HL-60/S4 treated with retinoic acid at 250 ng/mL for 4 days and 3 days (cell line): ENCODE data around the gene CYP46A1.

Experiments
- in situ Hi-C: fragments of 300-500 bp; cut with MboI; formaldehyde crosslinking; loops from 2 replicates; pipeline ENCODE4 v1.7.0; 2022; ENCODE audit warnings: low sequenced_read_pairs

CYP46A1 gene

DNA sequence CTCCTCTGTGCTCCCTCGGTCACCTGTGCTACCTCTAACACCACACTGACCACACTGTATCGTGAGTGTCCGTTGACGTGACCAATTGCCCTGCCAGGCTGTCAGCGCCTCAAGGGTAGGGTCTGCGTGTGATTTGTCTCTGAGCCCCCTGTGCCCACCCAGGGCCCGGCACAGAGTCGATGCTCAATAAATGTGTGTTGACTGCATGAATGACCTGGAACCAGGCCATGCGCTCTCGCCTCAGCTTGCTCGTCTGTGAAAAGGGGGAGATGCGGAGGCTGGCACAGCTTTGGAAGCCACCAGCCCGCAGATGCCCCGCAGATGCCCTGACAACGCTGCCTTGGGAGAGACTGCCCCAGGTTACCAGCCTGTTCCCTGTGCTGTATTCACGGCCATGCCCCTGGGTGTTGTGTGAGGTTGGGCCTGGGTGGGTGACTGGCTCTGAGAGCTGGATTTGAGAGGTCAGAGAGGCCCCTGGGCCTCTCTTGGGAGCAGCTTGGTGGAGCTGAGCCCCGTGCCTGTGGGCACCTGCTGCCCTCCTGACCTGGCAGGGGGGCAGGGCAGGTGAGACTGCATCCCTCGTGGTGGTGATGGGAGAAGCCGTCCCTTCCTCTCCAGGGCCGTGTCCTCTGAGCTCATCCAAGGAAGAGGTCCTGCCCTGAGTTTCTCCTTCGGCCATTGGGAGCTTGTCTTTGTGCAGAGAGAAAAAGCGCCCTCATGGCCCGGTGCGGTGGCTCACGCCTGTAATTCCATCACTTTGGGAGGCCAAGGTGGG, 43.2 kb downstream of the CYP46A1 start:
- in situ Hi-C loops: no loop called here

DNA sequence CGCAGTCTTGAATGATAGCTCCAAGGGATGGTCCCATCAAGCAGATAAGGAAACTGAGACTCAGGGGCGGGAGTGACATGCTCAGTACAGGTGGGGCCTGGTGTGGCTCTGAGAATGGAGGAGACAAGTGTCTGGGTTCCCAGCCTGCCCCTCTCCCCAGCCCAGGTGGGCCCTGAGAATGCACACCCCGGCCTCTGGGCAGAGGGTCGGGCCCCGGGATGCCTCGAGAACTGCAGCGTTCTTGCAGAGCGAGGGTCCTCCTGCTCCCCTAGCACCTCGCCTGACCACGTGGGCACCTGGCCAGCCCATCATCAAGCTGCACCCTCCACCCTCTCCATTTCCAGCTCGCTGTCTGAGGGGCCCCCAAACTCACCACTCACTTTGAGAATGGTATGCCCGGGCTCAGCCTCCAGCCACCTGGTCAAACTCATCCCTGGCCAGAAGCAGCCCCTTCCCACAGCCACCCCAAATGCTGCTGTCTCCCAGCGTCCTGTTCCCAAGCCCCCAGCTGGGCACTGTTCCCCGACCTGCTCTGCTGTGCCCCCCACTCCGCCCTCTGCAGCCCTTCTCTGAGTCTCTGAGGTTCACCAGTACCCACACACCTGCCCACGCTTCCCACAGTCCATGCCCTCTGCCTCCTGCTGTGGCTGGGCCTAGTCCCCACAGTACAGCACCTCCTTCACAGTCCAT, 44.3 kb downstream of the CYP46A1 start:
- in situ Hi-C loops: no loop called here

GRCh38 chr14:99728981-99729451, 44.9 kb downstream of the CYP46A1 start:
- in situ Hi-C loops: no loop called here

DNA sequence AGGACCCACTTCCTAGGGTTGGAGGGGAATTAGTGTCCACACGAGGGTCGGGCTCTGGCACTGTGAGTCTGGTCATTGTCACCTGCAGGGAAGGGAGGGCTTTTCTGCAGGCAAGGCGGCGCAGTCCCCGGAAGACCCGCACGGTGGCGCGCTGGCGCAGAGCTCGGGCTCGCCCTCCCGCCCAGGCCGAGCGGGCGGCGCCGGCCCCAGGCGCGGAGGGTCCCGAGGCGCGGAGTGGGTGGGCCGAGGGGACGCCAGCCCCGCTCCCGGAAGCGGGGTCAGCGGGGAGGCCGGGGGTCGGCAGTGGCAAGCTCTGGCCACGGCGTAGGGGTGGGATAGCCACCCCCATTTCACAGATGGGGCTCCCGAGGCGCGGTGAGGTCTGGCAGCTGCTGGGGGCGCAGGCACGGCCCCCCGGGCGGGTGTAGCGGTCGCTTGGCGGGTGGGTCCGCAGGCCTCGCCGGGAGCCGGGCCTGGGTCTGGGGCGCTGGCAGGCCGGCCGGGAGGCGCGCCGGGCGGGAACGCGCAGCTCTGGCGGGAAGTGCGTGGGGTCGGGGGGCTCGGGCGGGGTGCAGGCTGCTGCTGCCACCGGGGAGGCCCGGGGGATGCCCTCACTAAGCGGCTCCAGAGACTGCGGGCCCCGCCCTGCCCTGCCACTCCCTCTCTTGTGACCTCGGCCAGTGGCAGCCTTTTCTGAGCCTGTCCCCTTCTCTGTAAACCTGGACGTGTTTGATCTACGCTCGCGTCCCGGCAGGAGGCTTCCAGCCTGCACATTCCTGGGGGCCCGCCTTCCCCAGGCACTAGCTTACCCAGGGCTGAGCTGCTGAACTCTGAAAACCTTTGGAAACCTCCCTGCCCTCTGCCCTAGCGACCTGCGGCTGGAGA, 46.1 kb downstream of the CYP46A1 start:
- in situ Hi-C loops: no loop called here

- in situ Hi-C loops: no loop called here
Observed at GRCh38 chr14:99730876-99731546, 46.9 kb downstream of the CYP46A1 start.

- in situ Hi-C loops: no loop called here
Observed at GRCh38 chr14:99731547-99732435, 47.7 kb downstream of the CYP46A1 start.

- in situ Hi-C loops: no loop called here
Observed at GRCh38 chr14:99732436-99733210, 48.5 kb downstream of the CYP46A1 start.

GRCh38 chr14:99733211-99733539, 49.1 kb downstream of the CYP46A1 start:
- in situ Hi-C loops: no loop called here

DNA sequence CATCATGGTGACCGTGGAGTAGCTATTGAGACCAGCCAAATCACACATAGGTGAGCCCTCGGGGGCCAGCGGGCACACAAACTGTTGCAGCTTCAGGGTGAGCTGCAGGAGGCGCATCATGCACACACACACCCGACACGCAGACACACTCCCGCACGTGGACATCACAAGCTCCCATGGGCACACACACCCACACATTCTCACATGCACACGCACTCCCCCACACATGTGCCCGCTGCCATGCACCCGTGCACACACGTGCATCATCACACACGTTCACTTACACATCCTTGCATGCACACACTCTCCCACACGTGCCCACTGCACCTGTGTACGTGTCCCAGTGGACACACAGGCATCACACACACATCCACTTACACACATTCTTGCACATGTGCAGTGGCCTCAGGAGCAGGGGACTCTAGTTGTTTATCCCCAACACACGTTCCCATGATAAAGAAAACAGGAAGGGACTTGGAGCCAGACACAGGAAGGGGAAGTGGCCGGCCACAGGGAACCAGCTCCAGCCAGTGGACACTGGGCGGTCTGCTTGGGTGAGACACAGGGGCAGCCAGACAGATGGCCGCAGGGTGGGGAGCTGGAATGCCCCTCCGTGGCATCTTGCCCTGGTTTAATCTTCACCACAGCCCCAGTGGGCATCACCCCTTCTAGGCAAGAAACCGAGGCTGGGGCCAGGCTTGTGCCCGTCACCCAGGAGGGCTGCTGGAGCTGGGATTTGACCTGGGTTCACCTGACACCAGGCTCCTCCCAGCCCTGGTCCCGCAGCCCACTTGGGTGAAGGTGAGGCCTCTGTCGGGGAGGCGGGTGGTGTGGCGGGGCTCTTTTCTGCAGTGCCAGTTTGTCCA, 49.7 kb downstream of the CYP46A1 start:
- in situ Hi-C loops: no loop called here

GRCh38 chr14:99734406-99735051, 50.4 kb downstream of the CYP46A1 start:
- in situ Hi-C loops: no loop called here

DNA sequence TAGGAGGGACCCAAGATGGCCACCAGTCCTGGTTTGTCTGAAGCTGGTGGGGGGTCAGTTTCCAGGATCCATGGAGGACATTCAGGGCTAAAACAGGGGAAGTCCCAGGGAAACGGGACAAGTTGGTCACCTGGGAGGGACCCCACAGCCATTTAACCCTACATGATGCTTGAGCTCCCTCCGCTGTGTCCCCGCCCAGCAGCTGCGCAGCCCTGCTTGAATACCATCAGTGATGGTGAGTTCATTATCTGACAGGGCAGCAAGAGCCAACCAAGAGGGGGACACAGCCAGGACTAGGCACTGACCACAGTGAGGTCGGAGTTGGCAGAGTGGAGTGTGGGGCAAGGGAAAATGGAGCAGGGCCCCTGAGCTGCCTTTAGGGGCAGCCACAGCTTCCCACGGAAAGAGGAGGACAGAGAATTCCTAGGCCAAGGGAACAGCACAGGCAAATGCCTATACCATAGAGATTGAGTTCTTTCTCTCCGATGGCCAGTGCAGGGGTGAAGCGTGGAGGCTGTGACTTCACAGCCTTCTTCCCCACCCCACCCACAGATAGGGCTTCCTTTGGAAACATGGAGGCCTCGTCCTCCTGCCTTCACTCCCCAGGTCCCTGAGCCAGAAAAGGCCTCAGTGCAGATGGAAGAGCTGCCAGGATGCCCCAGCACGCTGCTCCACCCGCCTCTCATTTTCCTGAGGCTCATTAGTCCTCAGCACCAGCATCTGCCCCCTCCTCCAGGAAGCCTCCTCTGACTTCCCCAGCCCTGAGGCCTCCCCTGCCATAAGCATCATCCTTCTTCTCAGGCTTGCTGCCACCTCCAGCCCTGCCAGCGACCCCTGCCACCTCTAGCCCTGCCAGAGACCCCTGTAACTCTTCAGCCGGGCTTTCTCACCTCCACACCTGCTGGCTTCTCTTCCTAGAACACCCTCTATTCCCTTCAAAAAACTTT, 51.4 kb downstream of the CYP46A1 start:
- in situ Hi-C loops: no loop called here

GRCh38 chr14:99736603-99737371, 52.7 kb downstream of the CYP46A1 start:
- in situ Hi-C loops: no loop called here

DNA sequence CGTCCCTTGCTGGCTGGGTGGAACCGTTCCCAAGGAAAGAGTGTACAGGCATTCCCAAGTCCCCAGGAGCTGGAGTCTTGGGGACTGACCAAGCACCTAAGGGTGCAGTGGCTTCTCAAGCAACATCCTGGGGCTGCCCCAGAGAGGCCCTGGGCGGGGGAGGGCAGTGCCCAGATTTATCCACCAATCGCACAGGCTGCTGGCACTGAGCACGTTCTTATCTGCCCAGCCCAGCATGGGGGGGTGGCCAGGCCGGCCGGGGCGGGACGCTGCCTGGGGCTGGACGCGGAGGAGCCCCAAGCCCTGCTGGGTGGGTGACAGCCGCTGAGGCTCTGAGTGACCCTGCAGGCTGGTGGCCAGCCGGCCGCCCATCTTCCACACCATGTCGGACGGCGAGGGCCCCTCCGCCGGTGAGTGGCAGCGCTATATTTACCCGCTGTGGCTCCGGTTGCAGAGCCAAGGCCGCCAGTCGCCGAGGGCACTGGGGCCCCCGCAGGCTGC, 53.4 kb downstream of the CYP46A1 start:
- in situ Hi-C loops: no loop called here

DNA sequence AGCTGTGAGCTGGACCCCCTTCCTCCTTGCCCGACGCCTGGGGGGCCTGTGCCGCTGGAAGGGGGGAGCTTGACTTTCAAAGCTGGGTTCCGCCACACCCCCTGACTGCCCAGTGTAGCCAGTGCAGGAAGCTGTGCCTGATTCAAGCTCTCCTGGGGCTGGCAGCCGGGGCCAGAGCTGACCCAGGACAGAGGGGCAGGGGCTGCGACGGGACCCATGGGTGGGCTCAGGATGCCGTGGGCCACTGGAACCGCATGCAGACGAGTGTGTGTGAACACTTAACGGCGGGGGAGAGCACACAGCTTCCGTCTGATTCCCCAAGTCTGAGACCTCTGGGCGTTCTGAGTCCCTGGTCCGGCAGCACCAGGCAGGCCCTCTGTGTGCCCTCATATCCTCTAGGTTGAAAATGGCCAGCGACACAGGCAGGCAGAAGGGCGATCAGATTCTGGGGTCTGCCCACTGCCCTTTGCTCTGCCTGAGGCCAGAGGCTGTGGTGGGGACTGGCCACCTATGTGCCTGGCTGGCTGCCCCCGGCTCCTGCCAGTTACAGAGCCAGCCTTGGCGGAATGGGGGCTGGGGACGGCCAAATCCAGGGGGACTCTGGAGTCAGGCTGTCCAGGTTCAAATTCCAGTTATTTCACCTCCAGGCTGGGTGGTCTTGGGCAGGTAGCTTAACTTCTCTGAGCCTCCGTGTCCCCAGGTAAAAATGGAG, 54.0 kb downstream of the CYP46A1 start:
- in situ Hi-C loops: no loop called here

GRCh38 chr14:99740411-99740810, 56.3 kb downstream of the CYP46A1 start:
- in situ Hi-C loops: no loop called here
